Stomach smooth muscle (tissue), 2 donors: ENCODE results near the gene U2AF1.
"Not testable (repeated sequence)": the region's sequence is repeated elsewhere in the genome, so short reads cannot be mapped to it uniquely, and the experiment has no call there.

Experiments
- H3K27ac ChIP-seq: one replicate; pipeline ENCODE4 v1.7.0; 2013; ENCODE audit warnings: mild to moderate bottlenecking, low read length, inconsistent platforms
- H3K27me3 ChIP-seq, 2 donors: one replicate each; pipeline ENCODE4 v1.7.0; 2013; ENCODE audit warnings: low read length in 2 of 2; ENCODE audit not compliant: insufficient read depth in 2 of 2, control insufficient read depth in 1 of 2
- H3K36me3 ChIP-seq, 2 donors: one replicate each; pipeline ENCODE4 v1.7.0; 2013; ENCODE audit warnings: low read length in 2 of 2; ENCODE audit not compliant: control insufficient read depth in 2 of 2, insufficient read depth in 2 of 2
- H3K4me1 ChIP-seq: one replicate; pipeline ENCODE4 v1.7.0; 2013; ENCODE audit warnings: low read length; ENCODE audit not compliant: control insufficient read depth, insufficient read depth
- H3K4me3 ChIP-seq, 2 donors: one replicate each; pipeline ENCODE4 v1.7.0; 2013; ENCODE audit warnings: low read length in 2 of 2
- H3K9ac ChIP-seq, 2 donors: one replicate each; pipeline ENCODE4 v1.7.0; 2013; ENCODE audit warnings: low read length in 2 of 2, mild to moderate bottlenecking in 1 of 2
- H3K9me3 ChIP-seq, 2 donors: one replicate each; pipeline ENCODE4 v1.7.0; 2013; ENCODE audit warnings: low read length in 2 of 2; ENCODE audit not compliant: control insufficient read depth in 2 of 2
- donor health status: healthy.
- donor health status: Pancreatic carcinoma.

The U2AF1 gene

DNA sequence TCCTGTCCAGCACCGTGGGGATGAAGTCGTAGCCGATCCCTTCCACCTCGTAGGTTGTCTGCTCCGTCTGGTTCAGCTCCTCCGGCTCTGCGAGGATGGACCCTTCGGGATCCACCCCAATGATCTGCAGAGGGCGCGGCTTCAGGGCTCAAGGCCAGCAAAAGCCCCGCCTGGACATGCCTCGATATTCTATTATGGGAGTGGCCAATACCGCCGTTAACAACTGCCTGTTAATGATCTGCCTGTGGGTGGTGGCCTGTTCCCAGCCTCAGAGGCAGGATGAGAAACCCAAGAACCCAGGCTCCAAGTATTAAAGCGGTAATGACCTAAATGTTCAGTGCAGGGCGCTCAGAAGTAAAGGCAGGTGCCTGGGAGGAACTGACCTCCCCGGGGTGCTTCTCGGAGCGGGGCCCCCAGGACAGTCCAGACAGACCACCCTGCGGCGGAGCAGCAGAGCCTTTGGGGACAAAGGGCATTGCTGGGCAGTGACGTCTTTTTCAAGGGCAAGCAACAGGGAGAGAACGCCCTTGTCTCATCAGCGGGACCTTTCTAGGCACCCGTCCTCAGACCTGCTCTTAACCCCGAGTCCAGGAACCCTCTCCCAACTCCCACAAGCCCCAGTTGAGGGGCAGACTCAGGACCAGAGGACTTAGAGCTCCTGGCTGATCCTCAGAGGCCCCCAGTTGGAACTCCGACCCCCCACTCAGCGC, 44.3 kb downstream of the U2AF1 start:
- H3K4me3 ChIP-seq, H3K36me3 ChIP-seq, H3K27ac ChIP-seq, H3K9me3 ChIP-seq, H3K27me3 ChIP-seq, H3K4me1 ChIP-seq, H3K9ac ChIP-seq: not testable (repeated sequence)

DNA sequence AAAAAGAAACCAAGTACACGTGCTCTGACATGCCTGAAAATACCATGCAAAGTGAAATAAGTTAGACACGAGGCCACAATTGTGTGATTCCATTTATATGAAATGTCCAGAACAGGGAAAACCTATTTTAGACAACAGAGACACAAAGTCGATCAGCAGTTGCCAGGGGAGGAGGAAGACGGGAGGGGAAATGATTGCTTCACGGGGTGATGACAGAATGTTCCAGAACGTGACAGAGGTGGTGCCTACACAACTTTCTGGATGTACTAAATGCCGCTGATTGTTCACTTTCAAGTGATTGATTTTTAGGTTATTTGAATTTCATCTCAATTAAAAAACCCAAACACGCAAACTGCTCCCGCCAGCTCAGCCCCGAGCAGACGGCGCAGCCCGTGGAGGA, 54.3 kb downstream of the U2AF1 start:
- not testable (repeated sequence) for H3K27me3 ChIP-seq, H3K4me3 ChIP-seq, H3K36me3 ChIP-seq, H3K27ac ChIP-seq, H3K9ac ChIP-seq, H3K9me3 ChIP-seq, H3K4me1 ChIP-seq

DNA sequence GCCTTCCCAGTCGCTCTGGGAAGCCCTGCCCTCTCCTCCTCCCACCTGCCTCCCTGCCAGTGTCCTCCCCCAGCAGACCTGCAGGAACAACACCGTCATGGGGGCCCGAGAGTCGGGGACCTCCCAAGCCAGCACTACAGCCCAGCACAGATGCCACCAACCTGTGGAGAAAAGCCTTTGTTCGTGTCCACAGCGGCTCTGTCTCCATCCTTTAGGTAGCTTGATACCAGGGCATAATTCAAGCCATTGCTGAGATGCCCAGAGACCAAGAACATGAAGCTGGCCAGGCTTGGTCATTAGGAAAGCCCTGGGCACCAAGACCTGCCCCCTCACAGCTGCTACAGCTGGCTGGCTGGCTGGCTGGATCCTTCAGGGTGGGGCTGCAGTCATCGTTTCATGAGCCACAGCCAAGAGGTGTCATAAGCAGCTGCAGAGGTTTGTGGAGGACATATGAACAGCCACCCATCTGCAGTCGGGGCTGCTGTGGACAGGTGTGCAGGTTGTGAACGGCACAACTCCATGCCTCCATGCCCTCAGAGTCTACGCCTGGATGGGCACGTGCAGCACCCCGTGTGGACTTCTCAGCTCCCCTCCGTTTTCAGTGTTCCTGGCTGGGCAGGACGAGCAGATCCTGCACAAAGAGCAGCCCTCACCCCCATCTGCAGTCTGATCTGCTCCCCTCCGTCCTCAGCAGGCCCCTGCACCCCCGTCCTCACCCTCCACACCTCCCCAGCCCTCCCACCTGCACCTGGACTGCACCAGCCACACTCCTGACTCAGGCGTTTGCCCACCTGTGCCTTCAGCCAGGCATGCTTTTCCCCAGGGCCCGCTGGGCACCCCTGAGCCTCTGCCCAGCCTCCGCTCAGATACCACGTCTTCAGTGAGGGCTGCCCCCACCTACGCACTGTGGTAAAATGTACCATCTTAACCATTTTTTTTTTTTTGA, 61.2 kb downstream of the U2AF1 start:
- H3K9ac ChIP-seq, H3K9me3 ChIP-seq, H3K27ac ChIP-seq, H3K27me3 ChIP-seq, H3K36me3 ChIP-seq, H3K4me1 ChIP-seq, H3K4me3 ChIP-seq: not testable (repeated sequence)

DNA sequence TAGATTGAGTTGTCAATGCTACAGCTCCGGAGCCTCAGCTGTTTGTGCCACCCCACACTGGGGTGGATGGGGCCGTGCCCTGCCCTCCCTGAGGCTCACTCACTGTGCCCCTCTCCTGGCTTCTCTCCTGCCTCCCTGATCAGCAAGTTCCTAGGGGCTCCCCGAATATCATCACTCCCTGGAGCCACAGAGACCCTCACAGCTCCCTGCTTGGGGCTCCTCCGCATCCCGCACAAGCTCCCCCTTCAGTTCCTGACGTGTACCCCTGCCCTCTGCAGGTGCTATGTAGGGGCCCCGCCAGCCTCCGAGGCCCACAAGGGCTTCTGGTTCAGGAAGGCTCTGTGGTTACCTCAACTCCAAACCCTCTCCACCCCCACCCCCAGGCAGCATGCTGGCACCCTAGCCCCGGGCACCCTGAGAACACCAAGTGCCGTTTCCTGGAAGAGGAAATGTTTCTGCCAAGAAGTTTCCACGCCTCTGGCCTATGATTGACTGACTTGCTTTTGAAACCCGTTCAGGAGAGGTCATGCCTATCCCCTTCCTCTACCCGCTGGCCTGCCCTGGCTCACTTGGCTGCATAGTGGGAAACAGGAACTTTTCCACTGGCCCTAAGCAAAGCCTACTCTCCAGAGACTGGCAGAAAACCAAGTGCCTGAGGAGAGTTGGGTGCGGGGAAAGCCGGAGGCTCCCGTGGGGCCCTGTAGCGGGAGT, 62.0 kb downstream of the U2AF1 start:
- not testable (repeated sequence) for H3K27me3 ChIP-seq, H3K9ac ChIP-seq, H3K9me3 ChIP-seq, H3K4me3 ChIP-seq, H3K36me3 ChIP-seq, H3K27ac ChIP-seq, H3K4me1 ChIP-seq

DNA sequence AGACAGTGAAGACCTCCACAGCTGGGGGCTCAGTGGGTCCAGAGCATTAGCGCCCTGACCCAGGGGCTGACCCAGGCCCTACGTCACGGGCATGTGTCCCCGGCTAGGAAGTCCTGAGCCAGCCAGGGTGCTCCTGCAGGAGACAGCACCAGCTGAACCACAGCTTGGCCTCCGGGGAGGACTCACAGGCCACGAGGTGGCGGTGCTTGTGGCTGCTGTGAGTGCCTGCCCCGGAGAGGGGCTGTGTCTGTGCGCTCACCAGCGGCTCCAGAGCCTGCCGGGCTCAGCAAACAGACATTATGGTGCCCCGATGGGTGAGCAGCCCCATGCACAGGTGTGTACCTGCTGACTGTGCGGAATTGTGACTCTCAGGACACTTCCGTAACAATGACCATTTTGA, 62.8 kb downstream of the U2AF1 start:
- H3K4me3 ChIP-seq, H3K9me3 ChIP-seq, H3K36me3 ChIP-seq, H3K27ac ChIP-seq, H3K4me1 ChIP-seq, H3K27me3 ChIP-seq, H3K9ac ChIP-seq: not testable (repeated sequence)

DNA sequence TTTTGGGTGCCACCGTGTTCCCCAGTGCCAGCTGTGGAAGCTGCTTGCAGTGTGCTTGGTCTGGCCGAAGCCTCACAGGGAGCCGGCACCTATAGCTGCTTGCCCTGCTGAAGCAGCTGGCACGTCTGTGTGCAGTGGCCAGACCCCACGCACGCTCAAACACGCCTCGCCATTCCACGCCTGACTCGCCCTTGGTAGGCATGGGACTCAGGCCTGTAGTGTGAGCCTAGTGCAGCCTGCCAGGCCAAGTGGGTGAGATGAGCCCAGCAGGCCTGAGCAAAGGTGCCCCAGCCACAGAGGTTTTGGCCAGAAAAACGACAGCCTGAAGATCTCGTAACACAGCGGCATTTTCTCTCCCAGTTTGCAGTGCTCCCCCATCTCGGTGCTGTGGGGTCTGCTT, 64.1 kb downstream of the U2AF1 start:
- H3K9ac ChIP-seq, H3K4me3 ChIP-seq, H3K9me3 ChIP-seq, H3K4me1 ChIP-seq, H3K27me3 ChIP-seq, H3K27ac ChIP-seq, H3K36me3 ChIP-seq: not testable (repeated sequence)
